Esophagus squamous epithelium (tissue), 4 donors: ENCODE measurements around the gene RANBP2.

ENCODE experiments used
- POLR2A ChIP-seq, 4 donors: fragments of 450-650 bp; IDR thresholded peaks; one replicate each; pipeline ENCODE4 v1.6.1; 2017; ENCODE audit warnings: antibody characterized with exemption in 4 of 4, mild to moderate bottlenecking in 4 of 4, moderate library complexity in 3 of 4
- TF ChIP-seq, protein P1 (sequence below), 6 experiments: fragments of 450-650 bp in 4 of 6; fragments of 200-600 bp in 2 of 6; sonication (generic) in 2 of 6; IDR thresholded peaks; one replicate each; pipeline ENCODE4 v1.5.1; 2016 to 2019; ENCODE audit warnings: antibody characterized with exemption in 6 of 6, mild to moderate bottlenecking in 4 of 6, moderate library complexity in 4 of 6

DNA sequence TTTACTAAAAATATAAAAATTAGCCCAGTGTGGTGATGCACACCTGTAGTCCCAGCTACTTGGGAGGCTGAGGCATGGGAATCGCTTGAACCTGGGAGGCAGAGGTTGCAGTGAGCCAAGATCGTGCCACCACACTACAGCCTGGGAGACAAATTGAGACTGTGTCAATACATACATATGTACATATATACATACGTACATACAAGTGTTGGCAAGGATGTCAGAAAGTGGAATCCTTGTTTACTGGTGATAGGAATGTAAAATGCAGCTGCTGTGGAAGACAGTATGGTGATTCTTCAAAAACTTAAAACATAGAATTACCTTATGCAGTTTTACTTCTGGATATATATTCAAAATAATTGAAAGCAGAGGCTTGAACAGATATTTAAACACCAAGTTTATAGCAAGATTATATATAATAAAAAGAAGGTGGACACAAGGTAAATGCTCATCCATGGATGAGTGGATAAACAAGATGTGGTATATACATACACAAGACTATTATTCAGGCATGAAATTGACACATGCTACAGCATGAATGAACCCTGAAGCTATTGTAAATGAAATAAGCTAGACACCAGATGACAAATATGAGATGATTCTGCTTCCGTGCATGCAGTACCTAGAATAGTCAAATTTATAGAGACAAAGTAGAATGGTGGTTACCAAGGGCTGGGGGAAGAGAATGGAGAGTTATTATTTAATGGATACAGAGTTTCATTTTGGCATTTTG lies 110.5 kb downstream of the RANBP2 start:
- TF ChIP-seq, protein P1, sequence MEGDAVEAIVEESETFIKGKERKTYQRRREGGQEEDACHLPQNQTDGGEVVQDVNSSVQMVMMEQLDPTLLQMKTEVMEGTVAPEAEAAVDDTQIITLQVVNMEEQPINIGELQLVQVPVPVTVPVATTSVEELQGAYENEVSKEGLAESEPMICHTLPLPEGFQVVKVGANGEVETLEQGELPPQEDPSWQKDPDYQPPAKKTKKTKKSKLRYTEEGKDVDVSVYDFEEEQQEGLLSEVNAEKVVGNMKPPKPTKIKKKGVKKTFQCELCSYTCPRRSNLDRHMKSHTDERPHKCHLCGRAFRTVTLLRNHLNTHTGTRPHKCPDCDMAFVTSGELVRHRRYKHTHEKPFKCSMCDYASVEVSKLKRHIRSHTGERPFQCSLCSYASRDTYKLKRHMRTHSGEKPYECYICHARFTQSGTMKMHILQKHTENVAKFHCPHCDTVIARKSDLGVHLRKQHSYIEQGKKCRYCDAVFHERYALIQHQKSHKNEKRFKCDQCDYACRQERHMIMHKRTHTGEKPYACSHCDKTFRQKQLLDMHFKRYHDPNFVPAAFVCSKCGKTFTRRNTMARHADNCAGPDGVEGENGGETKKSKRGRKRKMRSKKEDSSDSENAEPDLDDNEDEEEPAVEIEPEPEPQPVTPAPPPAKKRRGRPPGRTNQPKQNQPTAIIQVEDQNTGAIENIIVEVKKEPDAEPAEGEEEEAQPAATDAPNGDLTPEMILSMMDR (IDR thresholded peaks at IDR 0.05): no peak
- TF ChIP-seq POLR2A (IDR thresholded peaks at IDR 0.05): no peak
